Stimulated activated CD4-positive, alpha-beta T cell treated with anti-CD3 and anti-CD28 coated beads, Interleukin-12 subunit alpha, Interleukin-12 subunit beta, amount 100 ng/mL, for 48 hours (primary cell): Measurements from ENCODE around the gene MSRB2.

Experiments
- DNase-seq, 3 donors: peaks; one replicate each; pipeline ENCODE4 v3.0.0-alpha.2; 2020; ENCODE audit warnings: low read depth in 2 of 3, low spot score in 1 of 3

MSRB2 gene

DNA sequence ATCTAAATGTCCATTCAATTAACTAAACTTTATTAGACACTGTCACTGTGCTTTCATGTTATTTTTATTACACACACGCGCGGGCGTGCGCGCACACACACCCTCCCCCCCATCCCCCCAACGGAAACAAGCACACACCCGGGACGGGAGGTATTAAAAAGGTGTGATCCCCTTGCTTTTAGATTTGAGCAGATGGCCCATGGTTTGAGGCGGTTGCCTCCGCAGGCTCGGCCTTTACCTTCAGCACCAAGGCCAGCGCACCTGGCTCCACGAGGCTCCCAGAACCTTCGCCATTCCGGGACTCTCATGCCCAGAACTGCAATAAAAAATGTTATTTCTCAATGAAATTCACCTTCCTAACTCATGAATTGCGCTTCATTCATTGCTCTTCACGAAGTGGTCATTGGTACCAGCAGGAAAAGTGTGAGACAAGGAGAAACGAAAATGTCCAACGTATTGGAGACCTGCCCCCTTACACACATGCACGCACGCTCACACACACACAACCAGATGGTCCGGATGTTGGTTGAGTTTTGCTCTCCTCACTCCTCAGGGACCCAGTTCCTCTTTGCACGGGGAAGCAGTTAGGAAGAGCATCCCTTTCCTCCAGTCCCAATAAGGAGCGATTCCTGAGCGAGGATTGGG is 76.0 kb downstream of the MSRB2 start:
- DNase-seq: no peak
